Glutamatergic neuron (in vitro differentiated cells): Measurements from ENCODE around the gene ERCC1. TPM values are rescaled to one million over a fixed set of nuclear protein-coding genes. Genes with fewer than 3 reads are reported as not detected.

Source experiments
- DNase-seq: peaks from one replicate; pipeline ENCODE4 v3.0.0; 2022
- H3K27ac Mint-ChIP-seq: one replicate; pipeline ENCODE4 v1.8.0; 2020; ENCODE audit warnings: mild to moderate bottlenecking, mixed read lengths, inconsistent platforms; ENCODE audit not compliant: unreplicated experiment
- H3K27me3 Mint-ChIP-seq: one replicate; pipeline ENCODE4 v1.8.0; 2020; ENCODE audit warnings: mild to moderate bottlenecking, moderate library complexity, mixed read lengths, inconsistent platforms; ENCODE audit not compliant: unreplicated experiment
- H3K36me3 Mint-ChIP-seq: one replicate; pipeline ENCODE4 v1.8.0; 2020; ENCODE audit warnings: mild to moderate bottlenecking, mixed read lengths, inconsistent platforms; ENCODE audit not compliant: unreplicated experiment
- H3K4me1 Mint-ChIP-seq: one replicate; pipeline ENCODE4 v1.8.0; 2020; ENCODE audit warnings: mild to moderate bottlenecking, low read depth, mixed read lengths, inconsistent platforms; ENCODE audit not compliant: unreplicated experiment
- H3K4me3 Mint-ChIP-seq: one replicate; pipeline ENCODE4 v1.8.0; 2020; ENCODE audit warnings: mild to moderate bottlenecking, mixed read lengths, inconsistent platforms; ENCODE audit not compliant: unreplicated experiment
- H3K9me3 Mint-ChIP-seq: one replicate; pipeline ENCODE4 v1.8.0; 2020; ENCODE audit warnings: mild to moderate bottlenecking, moderate library complexity, mixed read lengths, inconsistent platforms; ENCODE audit not compliant: unreplicated experiment
- CTCF ChIP-seq: fragments of 200-600 bp; sonication (generic); IDR thresholded peaks from one replicate; pipeline ENCODE4 v1.5.0; 2021; ENCODE audit not compliant: partially characterized antibody, unreplicated experiment
- total RNA-seq: library from RNA; stranded (reverse); fragmentation: NEBNext Ultra II Directional; extraction: Animal tissue kit (Norgen Biotek cat#: 25700); gene quantifications from one replicate; pipeline ENCODE4 v1.2.1, GENCODE V29; 2021; ENCODE audit not compliant: unreplicated experiment

Gene ERCC1
- total RNA-seq, 1 donor from 2014 or later, result 65.7 TPM

- H3K9me3 Mint-ChIP-seq, result peaks cover 1% of the 10 kb centered on the region
- H3K36me3 Mint-ChIP-seq, result no peaks in the 10 kb centered on the region
- no peaks in the 10 kb centered on the region for H3K4me1 Mint-ChIP-seq
- no peak overlapping the region for H3K27ac Mint-ChIP-seq
- no peak for TF ChIP-seq CTCF
- no peak for DNase-seq
- H3K4me3 Mint-ChIP-seq, result no peak overlapping the region
- H3K27me3 Mint-ChIP-seq, result peaks cover 5% of the 10 kb centered on the region
Measured at GRCh38 chr19:45391871-45392665, 31.6 kb downstream of the ERCC1 start.

GRCh38 chr19:45391346-45391745, 32.4 kb downstream of the ERCC1 start:
- no peak for DNase-seq
- peaks cover 1% of the 10 kb centered on the region for H3K9me3 Mint-ChIP-seq
- no peak for TF ChIP-seq CTCF
- no peak overlapping the region for H3K27ac Mint-ChIP-seq
- peaks cover 6% of the 10 kb centered on the region for H3K27me3 Mint-ChIP-seq
- no peak overlapping the region for H3K4me3 Mint-ChIP-seq
- no peaks in the 10 kb centered on the region for H3K36me3 Mint-ChIP-seq
- H3K4me1 Mint-ChIP-seq, result peaks cover under 1% of the 10 kb centered on the region

- no peaks in the 10 kb centered on the region for H3K36me3 Mint-ChIP-seq
Measured at GRCh38 chr19:45385392-45386221, 38.1 kb downstream of the ERCC1 start.

GRCh38 chr19:45382426-45382825, 41.3 kb downstream of the ERCC1 start:
- no peak overlapping the region for H3K27ac Mint-ChIP-seq
- TF ChIP-seq CTCF, result no peak
- no peaks in the 10 kb centered on the region for H3K36me3 Mint-ChIP-seq

More at GRCh38 chr19:45385392-45386221, 38.1 kb downstream of the ERCC1 start:
- Mint-ChIP-seq H3K4me1 (peaks cover 2% of the 10 kb centered on the region), H3K27ac (no peak overlapping the region), H3K4me3 (no peak overlapping the region), H3K9me3 (no peaks in the 10 kb centered on the region), H3K27me3 (peaks cover 8% of the 10 kb centered on the region)
- no peak for TF ChIP-seq CTCF
- DNase-seq, result peak; percentile 39

More at GRCh38 chr19:45382426-45382825, 41.3 kb downstream of the ERCC1 start:
- H3K4me3 Mint-ChIP-seq, result no peak overlapping the region
- H3K4me1 Mint-ChIP-seq, result peaks cover 2% of the 10 kb centered on the region
- peaks cover 8% of the 10 kb centered on the region for H3K27me3 Mint-ChIP-seq
- no peaks in the 10 kb centered on the region for H3K9me3 Mint-ChIP-seq
- no peak for DNase-seq
